Kidney epithelial cell (primary cell): ENCODE measurements around the gene TIMM44. TPM values are rescaled to one million over a fixed set of nuclear protein-coding genes. Genes with fewer than 3 reads are reported as not detected.

ENCODE experiments used
- DNase-seq: peaks from one replicate; pipeline ENCODE4 v3.0.0-alpha.2; 2010; ENCODE audit warnings: low read depth
- H3K27me3 ChIP-seq: 2 replicates; pipeline ENCODE4 v1.6.0; 2011; ENCODE audit warnings: low read length; ENCODE audit not compliant: control insufficient read depth, insufficient read depth
- H3K36me3 ChIP-seq: 2 replicates; pipeline ENCODE4 v1.5.1; 2011; ENCODE audit warnings: low read length; ENCODE audit not compliant: control insufficient read depth, insufficient read depth
- H3K4me3 ChIP-seq: 2 replicates; pipeline ENCODE4 v1.5.1; 2011; ENCODE audit warnings: low read depth, mild to moderate bottlenecking, control low read depth, low read length
- total RNA-seq: library from RNA; depleted of rRNA; stranded (reverse); fragments of >200 nt; gene quantifications from 2 replicates; pipeline ENCODE4 v1.2.3, GENCODE V29; 2015
- TF ChIP-seq, protein P1 (sequence below): IDR thresholded peaks from 2 replicates; pipeline ENCODE4 v1.5.1; 2011; ENCODE audit warnings: mild to moderate bottlenecking, moderate library complexity, low read length, control low read depth, inconsistent platforms; ENCODE audit not compliant: insufficient read depth, poor library complexity, severe bottlenecking

Gene TIMM44
- total RNA-seq, 1 donor from 2014 or later, result 83.9 TPM

DNA sequence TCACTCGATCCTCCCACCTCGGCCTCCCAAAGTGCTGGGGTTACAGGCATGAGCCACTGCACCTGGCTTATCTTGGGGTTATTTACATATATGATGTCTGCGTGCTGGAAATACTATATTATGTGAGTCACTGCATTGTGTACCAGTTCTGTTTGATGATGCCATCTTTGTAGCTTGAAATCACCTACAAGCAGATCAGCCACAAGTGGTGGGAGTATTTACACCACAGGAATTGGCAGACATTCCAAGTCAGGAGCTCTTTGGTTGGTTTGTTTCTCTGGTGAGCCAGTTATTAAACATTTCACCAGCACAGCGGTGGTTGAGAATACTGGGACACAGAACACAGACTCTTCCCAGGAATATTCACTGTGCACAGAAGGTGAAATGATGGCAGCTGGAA lies 4.5 kb upstream of the TIMM44 start:
- Histone ChIP-seq H3K4me3 (no peak overlapping the region), H3K36me3 (no peaks in the 10 kb centered on the region), H3K27me3 (no peaks in the 10 kb centered on the region)
- TF ChIP-seq, protein P1, sequence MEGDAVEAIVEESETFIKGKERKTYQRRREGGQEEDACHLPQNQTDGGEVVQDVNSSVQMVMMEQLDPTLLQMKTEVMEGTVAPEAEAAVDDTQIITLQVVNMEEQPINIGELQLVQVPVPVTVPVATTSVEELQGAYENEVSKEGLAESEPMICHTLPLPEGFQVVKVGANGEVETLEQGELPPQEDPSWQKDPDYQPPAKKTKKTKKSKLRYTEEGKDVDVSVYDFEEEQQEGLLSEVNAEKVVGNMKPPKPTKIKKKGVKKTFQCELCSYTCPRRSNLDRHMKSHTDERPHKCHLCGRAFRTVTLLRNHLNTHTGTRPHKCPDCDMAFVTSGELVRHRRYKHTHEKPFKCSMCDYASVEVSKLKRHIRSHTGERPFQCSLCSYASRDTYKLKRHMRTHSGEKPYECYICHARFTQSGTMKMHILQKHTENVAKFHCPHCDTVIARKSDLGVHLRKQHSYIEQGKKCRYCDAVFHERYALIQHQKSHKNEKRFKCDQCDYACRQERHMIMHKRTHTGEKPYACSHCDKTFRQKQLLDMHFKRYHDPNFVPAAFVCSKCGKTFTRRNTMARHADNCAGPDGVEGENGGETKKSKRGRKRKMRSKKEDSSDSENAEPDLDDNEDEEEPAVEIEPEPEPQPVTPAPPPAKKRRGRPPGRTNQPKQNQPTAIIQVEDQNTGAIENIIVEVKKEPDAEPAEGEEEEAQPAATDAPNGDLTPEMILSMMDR, result no peak
- no peak for DNase-seq

DNA sequence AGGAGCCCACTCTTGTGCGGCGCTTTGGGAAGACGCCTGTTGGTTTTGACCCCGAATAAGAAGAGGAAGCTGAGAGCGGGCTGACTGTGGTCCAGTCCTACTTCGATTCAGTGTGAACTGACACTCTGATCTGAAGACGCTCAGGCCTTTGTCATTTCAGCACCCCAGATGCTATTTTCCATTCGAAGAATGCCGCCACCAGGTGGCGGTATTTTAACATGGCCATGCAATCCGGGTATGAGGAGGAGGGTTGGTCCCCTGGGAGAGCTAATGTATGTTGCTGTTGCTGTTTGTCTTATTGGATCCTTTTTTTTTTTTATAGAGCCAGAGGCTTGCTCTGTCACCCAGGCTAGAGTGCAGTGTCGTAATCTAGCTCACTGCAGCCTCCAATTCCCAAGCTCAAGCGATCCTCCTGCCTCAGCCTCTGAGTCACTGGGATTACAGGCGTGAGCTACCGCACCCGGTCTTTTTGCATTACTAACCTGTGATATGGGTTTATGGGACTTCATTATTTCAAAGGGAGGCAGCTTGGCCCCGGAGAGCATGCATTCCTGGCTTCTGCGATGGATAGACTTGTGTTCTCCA lies 803 bp upstream of the TIMM44 start:
- Histone ChIP-seq H3K36me3 (no peaks in the 10 kb centered on the region), H3K27me3 (no peaks in the 10 kb centered on the region), H3K4me3 (peak overlapping the region; percentile 57)
- TF ChIP-seq, protein P1, result peak; percentile 77
- no peak for DNase-seq

DNA sequence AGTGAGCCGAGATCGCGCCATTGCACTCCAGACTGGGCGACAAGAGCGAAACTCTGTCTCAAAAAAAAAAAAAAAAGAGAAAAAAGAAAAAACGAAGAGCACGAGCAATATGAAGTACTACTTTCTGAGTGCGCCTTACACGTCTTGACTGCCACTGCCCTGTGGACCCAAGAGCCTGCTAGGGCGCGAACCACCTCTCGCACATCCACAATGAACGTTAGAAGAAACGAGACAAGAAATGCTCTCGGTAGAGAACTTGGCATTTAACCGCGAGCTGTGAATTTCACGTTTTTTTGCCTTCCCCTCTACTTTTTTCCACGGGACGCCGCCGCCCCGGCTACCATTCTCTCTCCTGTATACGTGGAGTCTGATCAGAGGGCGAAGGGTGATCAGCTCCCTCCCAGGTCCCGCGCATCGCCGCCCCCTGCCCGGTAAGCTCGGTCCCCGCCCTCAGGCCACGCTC lies 454 bp downstream of the TIMM44 start:
- TF ChIP-seq, protein P1, result no peak
- H3K36me3 ChIP-seq, result no peaks in the 10 kb centered on the region
- DNase-seq, result no peak
- peak overlapping the region; percentile 97 for H3K4me3 ChIP-seq
- H3K27me3 ChIP-seq, result no peaks in the 10 kb centered on the region

DNA sequence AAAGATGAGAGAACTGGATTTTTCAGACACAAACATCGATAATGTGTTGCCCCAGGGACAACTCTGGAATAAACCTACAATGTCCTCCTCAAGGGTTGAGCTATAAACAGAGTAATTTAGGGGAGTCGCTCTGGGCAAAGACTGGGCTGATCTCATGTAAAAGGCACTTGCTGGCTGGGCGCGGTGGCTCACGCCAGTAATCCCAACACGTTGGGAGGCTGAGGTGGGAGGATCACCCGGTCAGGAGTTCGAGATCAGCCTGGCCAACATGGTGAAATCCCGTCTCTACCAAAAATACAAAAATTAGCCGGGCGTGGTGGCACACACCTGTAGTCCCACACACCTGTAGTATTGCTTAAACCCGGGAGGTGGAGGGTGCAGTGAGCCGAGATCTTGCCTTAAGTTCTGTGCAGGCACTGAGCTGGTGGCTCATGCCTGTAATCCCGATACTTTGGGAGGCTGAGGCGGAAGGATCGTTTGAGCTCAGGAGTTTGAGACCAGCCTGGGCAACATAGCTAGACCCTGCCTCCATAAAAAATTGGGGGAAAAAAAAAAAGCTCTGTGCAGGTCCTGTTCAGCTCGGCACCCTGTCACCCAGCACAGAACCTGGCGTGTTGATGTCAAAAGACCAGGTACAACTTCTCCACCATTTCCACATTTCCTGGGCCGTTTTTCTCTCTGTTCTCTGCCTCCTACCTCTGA lies 1.4 kb downstream of the TIMM44 start:
- Histone ChIP-seq H3K36me3 (peaks cover 2% of the 10 kb centered on the region), H3K4me3 (no peak overlapping the region), H3K27me3 (no peaks in the 10 kb centered on the region)
- no peak for DNase-seq
- TF ChIP-seq, protein P1, result no peak

DNA sequence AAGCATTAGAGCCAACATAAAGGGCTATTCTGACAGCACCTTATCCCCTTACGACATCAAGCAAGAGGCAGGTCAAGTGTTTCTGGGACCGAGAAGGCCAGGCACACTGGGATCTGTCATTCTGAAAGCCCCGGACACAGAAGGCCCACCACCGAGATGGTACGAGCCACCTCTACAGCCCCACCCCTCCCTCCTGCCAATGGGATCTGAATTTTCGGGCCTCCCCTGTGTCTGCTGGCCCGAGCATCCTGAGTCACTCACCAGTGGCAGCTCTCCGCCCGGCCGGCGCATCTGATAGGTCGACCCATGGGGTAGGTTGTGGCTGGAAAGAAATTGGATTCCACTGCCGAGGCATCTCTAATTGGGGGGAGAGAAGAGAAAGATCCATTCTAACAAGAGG lies 2.6 kb downstream of the TIMM44 start:
- no peak for DNase-seq
- TF ChIP-seq, protein P1, result no peak
- H3K27me3 ChIP-seq, result no peaks in the 10 kb centered on the region
- no peak overlapping the region for H3K4me3 ChIP-seq
- H3K36me3 ChIP-seq, result peaks cover 2% of the 10 kb centered on the region
